SIG-M5 treated with dmso at 0.1 percent for 504 hours (cell line): Measurements from ENCODE around the gene RPL36AL.
"Not testable (repeated sequence)": the region's sequence is repeated elsewhere in the genome, so short reads cannot be mapped to it uniquely, and the experiment has no call there.

Experiments
- DNase-seq: peaks from one replicate; lab custom pipeline; 2025; ENCODE audit not compliant: unreplicated experiment; lab: John Stamatoyannopoulos, UW

The RPL36AL gene

GRCh38 chr14:49619730-49620129 lies 696 bp downstream of the RPL36AL start:
- DNase-seq: no peak

GRCh38 chr14:49619273-49619672 lies 1.2 kb downstream of the RPL36AL start:
- not testable (repeated sequence) for DNase-seq

- no peak for DNase-seq
Measured at GRCh38 chr14:49617852-49618519, 2.4 kb downstream of the RPL36AL start.

GRCh38 chr14:49615776-49616175 lies 4.7 kb downstream of the RPL36AL start:
- DNase-seq: no peak

GRCh38 chr14:49614196-49614595 lies 6.2 kb downstream of the RPL36AL start:
- no peak for DNase-seq

- no peak for DNase-seq
Measured at GRCh38 chr14:49612671-49613070, 7.8 kb downstream of the RPL36AL start.

GRCh38 chr14:49612251-49612650 lies 8.2 kb downstream of the RPL36AL start:
- DNase-seq: no peak

- DNase-seq: no peak
Measured at GRCh38 chr14:49607583-49607982, 12.8 kb downstream of the RPL36AL start.

- DNase-seq: peak; percentile 75
Measured at GRCh38 chr14:49598485-49599300, 21.7 kb downstream of the RPL36AL start, which contains the start of gene LRR1. LRR1 (plus strand) TSS chr14:49598940; CDS start chr14:49599021, 81 bp downstream.

- no peak for DNase-seq
Measured at GRCh38 chr14:49598189-49598484, 22.3 kb downstream of the RPL36AL start.

GRCh38 chr14:49594347-49595091 lies 25.9 kb downstream of the RPL36AL start:
- DNase-seq: peak; percentile 35

- DNase-seq: no peak
Measured at GRCh38 chr14:49593016-49593415, 27.4 kb downstream of the RPL36AL start.

GRCh38 chr14:49589387-49589786 lies 31.0 kb downstream of the RPL36AL start:
- DNase-seq: no peak

GRCh38 chr14:49586673-49587460 lies 33.6 kb downstream of the RPL36AL start:
- DNase-seq: peak; percentile 73

GRCh38 chr14:49585803-49586672 lies 34.4 kb downstream of the RPL36AL start, which contains the start of gene RPS29:
RPS29 (minus strand) TSS chr14:49586380; CDS start chr14:49586346, 34 bp downstream.
- DNase-seq: peak; percentile 98

- not testable (repeated sequence) for DNase-seq
Measured at GRCh38 chr14:49584981-49585640, 35.3 kb downstream of the RPL36AL start.

GRCh38 chr14:49584058-49584457 lies 36.4 kb downstream of the RPL36AL start:
- DNase-seq: no peak

GRCh38 chr14:49583629-49584028 lies 36.8 kb downstream of the RPL36AL start:
- DNase-seq: no peak
